ENCODE measurements around the gene NPL. TPM values are rescaled to one million over a fixed set of nuclear protein-coding genes. Genes with fewer than 3 reads are reported as not detected.

Gene NPL
- total and polyA plus RNA-seq, 2 donors (not counting 1 experiment from before 2014, with no cell fraction given) = 1.4 to 2.6 TPM

DNA sequence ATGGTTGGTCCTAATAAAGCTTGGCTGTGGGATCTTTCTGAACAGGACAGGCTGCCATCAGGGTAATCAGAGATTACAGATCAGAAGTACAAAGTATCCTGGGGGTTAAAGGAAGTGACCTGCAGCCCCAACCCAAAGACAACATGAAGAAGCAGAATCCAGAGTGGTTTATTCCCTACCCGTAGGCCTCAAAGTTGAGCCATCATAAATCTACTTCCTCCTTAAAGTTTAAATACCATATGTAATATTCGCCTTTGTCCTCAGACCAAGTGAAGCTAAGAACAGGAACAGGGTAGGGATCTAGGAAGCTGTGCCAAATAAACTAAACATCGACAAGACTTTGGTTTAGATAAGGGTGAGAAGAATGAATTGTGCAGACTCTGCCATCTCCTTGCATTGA, 33.6 kb downstream of the NPL start:
- no peaks in the 10 kb centered on the region for H3K36me3 ChIP-seq (ENCODE audit: control insufficient read depth, insufficient read depth, low read length)
- H3K79me2 ChIP-seq (ENCODE audit: control insufficient read depth, insufficient read depth, low read length) = no peaks in the 10 kb centered on the region
- H3K27me3 ChIP-seq (ENCODE audit: control insufficient read depth, insufficient read depth, low read length) = no peaks in the 10 kb centered on the region
- no peak overlapping the region for H3K4me3 ChIP-seq (replicated peaks in 1 of 4; ENCODE audit: control extremely low read depth in 1 of 4, insufficient read depth in 1 of 4, low read depth in 3 of 4, low read length in 4 of 4)
- H4K20me1 ChIP-seq (ENCODE audit: control insufficient read depth, extremely low read depth, insufficient read depth, low read length) = no peaks in the 10 kb centered on the region
- H3K27ac ChIP-seq (ENCODE audit: insufficient read depth, low read length) = no peak overlapping the region
- no peaks in the 10 kb centered on the region for H3K4me1 ChIP-seq (ENCODE audit: control insufficient read depth, extremely low read depth, insufficient read depth, low read length)
- DNase-seq (ENCODE audit: low read depth in 2 of 2) = no peak
- no peaks in the 10 kb centered on the region for H3K9me3 ChIP-seq (ENCODE audit: control insufficient read depth, insufficient read depth, low read depth, low read length)
- no peak overlapping the region for H3K9ac ChIP-seq (ENCODE audit: insufficient read depth, low read length)
- H3K4me2 ChIP-seq (ENCODE audit: extremely low read depth, insufficient read depth, low read length) = no peak overlapping the region
- H2AFZ ChIP-seq (ENCODE audit: low read length) = no peak overlapping the region
- no peak for TF ChIP-seq EZH2 (IDR thresholded peaks at IDR 0.05; ENCODE audit: low read length, missing control alignments)
- TF ChIP-seq, protein P1, sequence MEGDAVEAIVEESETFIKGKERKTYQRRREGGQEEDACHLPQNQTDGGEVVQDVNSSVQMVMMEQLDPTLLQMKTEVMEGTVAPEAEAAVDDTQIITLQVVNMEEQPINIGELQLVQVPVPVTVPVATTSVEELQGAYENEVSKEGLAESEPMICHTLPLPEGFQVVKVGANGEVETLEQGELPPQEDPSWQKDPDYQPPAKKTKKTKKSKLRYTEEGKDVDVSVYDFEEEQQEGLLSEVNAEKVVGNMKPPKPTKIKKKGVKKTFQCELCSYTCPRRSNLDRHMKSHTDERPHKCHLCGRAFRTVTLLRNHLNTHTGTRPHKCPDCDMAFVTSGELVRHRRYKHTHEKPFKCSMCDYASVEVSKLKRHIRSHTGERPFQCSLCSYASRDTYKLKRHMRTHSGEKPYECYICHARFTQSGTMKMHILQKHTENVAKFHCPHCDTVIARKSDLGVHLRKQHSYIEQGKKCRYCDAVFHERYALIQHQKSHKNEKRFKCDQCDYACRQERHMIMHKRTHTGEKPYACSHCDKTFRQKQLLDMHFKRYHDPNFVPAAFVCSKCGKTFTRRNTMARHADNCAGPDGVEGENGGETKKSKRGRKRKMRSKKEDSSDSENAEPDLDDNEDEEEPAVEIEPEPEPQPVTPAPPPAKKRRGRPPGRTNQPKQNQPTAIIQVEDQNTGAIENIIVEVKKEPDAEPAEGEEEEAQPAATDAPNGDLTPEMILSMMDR (conservative IDR thresholded peaks at IDR 0.05 in 1 of 2, IDR thresholded peaks at IDR 0.05 in 1 of 2; ENCODE audit: low read depth in 1 of 2, low read length in 2 of 2) = no peak

GRCh38 chr1:182826892-182827291, 37.3 kb downstream of the NPL start:
- H2AFZ ChIP-seq (ENCODE audit: low read length) = no peak overlapping the region

DNA sequence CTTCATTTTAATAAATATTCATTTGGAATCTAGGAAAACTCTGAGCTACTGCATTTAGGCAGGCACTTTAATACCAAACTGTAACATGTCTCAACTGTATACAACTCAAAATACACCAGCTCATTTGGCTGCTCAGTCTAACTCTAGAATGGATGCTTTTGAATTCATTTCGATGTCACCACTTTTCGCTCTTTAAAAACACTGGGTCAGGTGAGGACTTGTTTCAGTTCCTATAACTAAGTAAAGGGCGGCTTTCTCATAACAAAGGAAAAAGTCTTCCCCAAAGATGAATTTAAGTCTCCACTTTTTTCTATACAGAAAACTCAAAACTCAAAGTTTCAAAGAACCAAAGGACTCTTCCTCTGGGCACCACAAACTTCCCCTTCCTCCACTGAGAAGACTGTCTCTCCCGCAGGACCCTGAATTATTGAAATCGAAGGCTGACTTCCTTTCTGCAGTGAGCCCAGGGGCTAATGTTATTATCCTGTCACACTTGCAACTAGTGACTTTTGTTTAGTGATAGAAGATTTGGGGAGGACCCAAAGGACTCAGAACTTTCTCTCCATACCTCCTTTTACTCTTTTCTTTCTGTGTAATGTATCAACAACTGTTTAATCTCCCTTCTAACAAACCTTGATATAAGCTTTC, 39.8 kb downstream of the NPL start:
- Histone ChIP-seq H2AFZ (ENCODE audit: low read length) (no peak overlapping the region), H3K9ac (ENCODE audit: insufficient read depth, low read length) (no peak overlapping the region), H3K79me2 (ENCODE audit: control insufficient read depth, insufficient read depth, low read length) (no peaks in the 10 kb centered on the region), H3K36me3 (ENCODE audit: control insufficient read depth, insufficient read depth, low read length) (no peaks in the 10 kb centered on the region), H3K4me2 (ENCODE audit: extremely low read depth, insufficient read depth, low read length) (no peak overlapping the region), H3K27ac (ENCODE audit: insufficient read depth, low read length) (no peak overlapping the region), H3K4me1 (ENCODE audit: control insufficient read depth, extremely low read depth, insufficient read depth, low read length) (no peaks in the 10 kb centered on the region), H3K9me3 (ENCODE audit: control insufficient read depth, insufficient read depth, low read depth, low read length) (no peaks in the 10 kb centered on the region), H3K4me3 (replicated peaks in 1 of 4; ENCODE audit: control extremely low read depth in 1 of 4, insufficient read depth in 1 of 4, low read depth in 3 of 4, low read length in 4 of 4) (no peak overlapping the region), H3K27me3 (ENCODE audit: control insufficient read depth, insufficient read depth, low read length) (no peaks in the 10 kb centered on the region), H4K20me1 (ENCODE audit: control insufficient read depth, extremely low read depth, insufficient read depth, low read length) (no peaks in the 10 kb centered on the region)
- no peak for TF ChIP-seq EZH2 (IDR thresholded peaks at IDR 0.05; ENCODE audit: low read length, missing control alignments)
- TF ChIP-seq, protein P1 (conservative IDR thresholded peaks at IDR 0.05 in 1 of 2, IDR thresholded peaks at IDR 0.05 in 1 of 2; ENCODE audit: low read depth in 1 of 2, low read length in 2 of 2) = no peak
- no peak for DNase-seq (ENCODE audit: low read depth in 2 of 2)

More at GRCh38 chr1:182826892-182827291, 37.3 kb downstream of the NPL start:
- Histone ChIP-seq H3K9ac (ENCODE audit: insufficient read depth, low read length) (no peak overlapping the region), H3K4me2 (ENCODE audit: extremely low read depth, insufficient read depth, low read length) (no peak overlapping the region), H3K4me3 (replicated peaks in 1 of 4; ENCODE audit: control extremely low read depth in 1 of 4, insufficient read depth in 1 of 4, low read depth in 3 of 4, low read length in 4 of 4) (no peak overlapping the region), H3K9me3 (ENCODE audit: control insufficient read depth, insufficient read depth, low read depth, low read length) (no peaks in the 10 kb centered on the region), H4K20me1 (ENCODE audit: control insufficient read depth, extremely low read depth, insufficient read depth, low read length) (no peaks in the 10 kb centered on the region), H3K27ac (ENCODE audit: insufficient read depth, low read length) (no peak overlapping the region), H3K36me3 (ENCODE audit: control insufficient read depth, insufficient read depth, low read length) (no peaks in the 10 kb centered on the region), H3K79me2 (ENCODE audit: control insufficient read depth, insufficient read depth, low read length) (no peaks in the 10 kb centered on the region), H3K4me1 (ENCODE audit: control insufficient read depth, extremely low read depth, insufficient read depth, low read length) (no peaks in the 10 kb centered on the region), H3K27me3 (ENCODE audit: control insufficient read depth, insufficient read depth, low read length) (no peaks in the 10 kb centered on the region)
- TF ChIP-seq, protein P1 (conservative IDR thresholded peaks at IDR 0.05 in 1 of 2, IDR thresholded peaks at IDR 0.05 in 1 of 2; ENCODE audit: low read depth in 1 of 2, low read length in 2 of 2) = no peak
- no peak for TF ChIP-seq EZH2 (IDR thresholded peaks at IDR 0.05; ENCODE audit: low read length, missing control alignments)
- no peak for DNase-seq (ENCODE audit: low read depth in 2 of 2)
